ENCODE data around the gene APMAP.
"Not testable (repeated sequence)": the region's sequence is repeated elsewhere in the genome, so short reads cannot be mapped to it uniquely, and the experiment has no call there.

Gene APMAP

DNA sequence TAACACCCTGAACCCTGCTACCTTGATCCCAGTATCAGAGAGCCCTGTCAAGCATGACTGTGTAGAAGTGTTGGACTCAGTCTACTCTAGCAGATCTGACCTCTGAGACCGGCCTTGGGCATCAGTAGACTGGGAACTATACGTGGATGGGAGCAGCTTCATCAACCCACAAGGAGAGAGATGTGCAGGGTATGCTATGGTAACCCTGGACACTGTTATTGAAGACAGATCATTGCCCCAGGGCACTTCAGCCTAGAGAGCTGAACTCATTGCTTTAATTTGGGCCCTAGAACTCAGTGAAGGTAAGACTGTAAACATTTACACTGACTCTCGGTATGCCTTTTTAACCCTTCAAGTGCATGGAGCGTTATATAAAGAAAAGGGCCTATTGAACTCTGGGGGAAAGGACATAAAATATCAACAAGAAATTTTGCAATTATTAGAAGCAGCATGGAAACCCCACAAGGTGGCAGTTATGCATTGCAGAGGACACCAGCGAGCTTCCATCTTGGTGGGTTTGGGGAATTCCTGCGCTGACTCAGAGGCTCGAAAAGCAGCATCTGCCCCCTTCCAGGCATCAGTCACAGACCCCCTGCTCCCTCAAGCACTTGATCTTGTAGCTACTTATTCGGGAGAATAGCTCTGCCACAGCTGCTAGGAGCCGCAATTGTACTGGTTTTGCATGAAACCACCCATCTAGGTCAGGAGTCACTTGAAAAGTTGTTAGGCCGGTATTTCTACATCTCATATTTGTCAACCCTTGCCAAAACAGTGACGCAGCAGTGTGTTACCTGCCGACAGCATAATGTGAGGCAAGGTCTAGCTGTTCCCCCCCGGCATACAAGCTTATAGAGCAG is 62.5 kb downstream of the APMAP start:
- DNase-seq, result peak in 1 of 2 experiments; percentile 32

- DNase-seq, result not testable (repeated sequence)
Observed at GRCh38 chr20:24929259-24929658, 63.3 kb downstream of the APMAP start.

- not testable (repeated sequence) for DNase-seq
Observed at GRCh38 chr20:24920706-24921105, 71.8 kb downstream of the APMAP start.

DNA sequence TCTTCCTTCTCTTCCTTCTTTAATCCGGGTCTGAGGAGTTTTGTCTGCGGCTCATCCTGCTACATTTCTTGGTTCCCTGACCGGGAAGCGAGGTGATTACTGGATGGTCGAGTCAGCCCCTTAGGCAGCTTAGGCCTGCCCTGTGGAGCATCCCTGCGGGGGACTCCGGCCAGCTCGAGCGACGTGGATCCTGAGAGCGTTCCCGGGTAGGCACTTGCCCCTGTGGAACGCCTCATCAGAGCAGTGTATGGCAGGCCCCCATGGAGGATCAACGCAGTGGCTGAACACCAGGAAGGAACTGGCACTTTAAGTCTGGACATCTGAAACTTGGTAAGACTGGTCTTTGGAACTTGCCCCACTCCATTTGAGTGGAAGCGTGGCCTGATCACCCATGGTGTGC is 72.9 kb downstream of the APMAP start:
- DNase-seq, result not testable (repeated sequence)

GRCh38 chr20:24918579-24919566 is 73.7 kb downstream of the APMAP start:
- no peak for DNase-seq

- peak; percentile 62 to 72 for DNase-seq
Observed at GRCh38 chr20:24917797-24918578, 74.6 kb downstream of the APMAP start.

- DNase-seq, result peak in 1 of 2 experiments; percentile 11
Observed at GRCh38 chr20:24917056-24917455, 75.5 kb downstream of the APMAP start.

- DNase-seq, result peak in 1 of 2 experiments; percentile 10
Observed at GRCh38 chr20:24916412-24916811, 76.1 kb downstream of the APMAP start.

DNA sequence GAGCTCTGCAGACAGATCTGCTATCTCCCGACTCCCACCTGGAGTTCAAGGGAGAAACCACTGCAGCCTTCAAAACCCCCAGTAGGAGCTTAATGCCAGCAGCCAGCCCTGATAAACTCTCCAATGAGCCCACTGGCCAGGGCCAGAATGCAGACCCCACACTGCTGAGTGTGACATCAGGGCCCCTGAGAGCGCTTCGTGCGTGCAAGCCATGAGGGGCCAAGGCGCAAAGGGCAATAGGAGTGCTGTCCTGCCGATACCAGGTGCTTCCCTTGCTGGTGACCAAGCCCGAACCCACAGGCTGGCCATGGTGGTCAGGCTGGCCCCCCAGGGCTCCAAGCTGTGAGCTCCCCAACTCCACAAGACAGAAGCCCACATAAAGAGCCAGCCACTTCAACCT is 76.7 kb downstream of the APMAP start:
- DNase-seq, result peak in 1 of 2 experiments; percentile 9

DNA sequence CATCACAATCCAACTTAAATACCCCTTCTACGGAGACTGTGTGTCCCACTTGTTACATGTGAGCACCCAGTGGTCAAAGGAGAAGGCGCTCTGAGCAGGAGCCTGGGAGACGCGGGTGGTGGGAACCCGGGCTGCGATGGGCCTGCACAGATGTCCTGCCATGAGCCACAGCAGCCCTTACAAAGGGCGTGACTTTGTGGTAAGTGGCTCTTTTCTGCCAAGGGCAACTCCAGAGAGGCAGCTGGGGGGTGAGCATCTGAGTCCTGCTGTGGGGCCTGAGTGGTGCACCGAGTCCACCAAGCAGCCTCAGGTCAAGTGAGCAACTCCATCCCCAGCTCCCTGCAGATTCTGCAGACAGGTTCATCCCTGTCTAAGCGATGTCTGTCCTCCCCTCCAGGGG is 77.1 kb downstream of the APMAP start:
- DNase-seq, result peak in 1 of 2 experiments; percentile 5

DNA sequence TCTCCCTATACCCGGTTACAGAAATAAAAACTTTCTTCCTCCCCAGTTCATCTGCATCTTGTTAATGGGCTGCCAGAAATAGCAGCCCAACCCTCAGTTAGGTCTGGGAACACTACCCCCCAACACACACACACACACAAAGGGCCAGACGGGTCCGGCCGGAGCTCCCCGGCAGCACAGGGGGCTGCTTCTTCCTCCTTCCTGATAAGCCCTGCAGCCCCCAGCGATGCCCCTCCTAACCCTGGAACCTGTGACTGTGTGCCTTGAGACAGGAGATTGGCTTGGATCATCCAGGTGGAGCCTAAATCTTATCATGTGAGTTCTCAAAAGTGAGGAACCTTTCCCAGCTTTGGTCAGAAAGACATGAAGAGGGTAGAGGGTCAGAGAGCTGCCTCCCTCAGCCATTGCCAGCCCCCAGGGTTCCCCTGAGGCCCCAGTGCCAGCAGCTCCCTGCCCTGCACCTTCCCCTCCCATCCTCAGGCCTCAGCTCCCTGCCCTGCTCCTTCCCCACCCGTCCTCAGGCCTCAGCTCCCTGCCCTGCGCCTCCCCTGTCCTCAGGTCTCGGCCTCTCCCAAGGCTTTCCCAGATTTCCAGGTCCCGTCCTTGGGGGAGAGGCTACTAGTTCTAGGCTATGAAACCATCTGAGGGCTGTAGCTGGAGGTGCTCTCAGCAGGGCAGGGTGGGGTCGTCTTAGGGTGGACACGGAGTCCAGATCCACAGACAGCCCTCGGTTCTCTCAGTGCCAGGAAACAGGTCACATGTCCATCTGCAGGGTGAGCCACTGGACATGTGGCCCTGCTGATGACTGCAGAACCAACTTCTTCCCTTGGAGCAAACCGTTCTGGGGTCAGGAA is 77.9 kb downstream of the APMAP start:
- peak in 1 of 2 experiments; percentile 4 for DNase-seq

- DNase-seq, result no peak
Observed at GRCh38 chr20:24913076-24913628, 79.4 kb downstream of the APMAP start.

All from activated T-cell treated with anti-CD3 and anti-CD28 coated beads, Interleukin-2, amount 50 U/mL, for 48 hours (primary cell).